ENCODE results near the gene SCARF1.
"Not testable (repeated sequence)": the region's sequence is repeated elsewhere in the genome, so short reads cannot be mapped to it uniquely, and the experiment has no call there.

The SCARF1 gene

DNA sequence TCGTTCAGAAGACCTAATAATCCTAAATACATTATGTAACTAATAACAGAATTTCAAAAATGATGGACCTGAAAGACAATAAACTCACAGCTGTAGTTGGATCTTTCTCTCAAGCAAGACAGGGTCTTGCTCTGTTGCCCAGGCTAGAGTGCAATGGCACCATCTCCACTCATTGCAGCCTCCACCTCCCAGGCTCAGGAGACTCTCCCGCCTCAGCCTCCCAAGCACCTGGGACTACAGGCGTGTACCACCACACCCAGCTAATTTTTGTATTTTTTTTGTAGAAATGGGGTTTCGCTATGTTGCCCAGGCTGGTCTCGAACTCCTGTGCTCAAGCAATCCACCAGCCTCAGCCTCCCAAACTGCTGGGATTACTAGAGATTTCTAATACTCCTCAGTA, 18.4 kb upstream of the SCARF1 start:
- peaks cover 75% of the 10 kb centered on the region for H3K36me3 ChIP-seq (ENCODE audit: control insufficient read depth, insufficient read depth, low read length, severe bottlenecking)

GRCh38 chr17:1661045-1661444, 15.5 kb upstream of the SCARF1 start:
- Histone ChIP-seq H3K4me1 (ENCODE audit: control insufficient read depth, insufficient read depth, low read length) (peaks cover under 1% of the 10 kb centered on the region), H3K9me3 (ENCODE audit: control insufficient read depth, low read length) (no peaks in the 10 kb centered on the region), H3K9ac (ENCODE audit: low read length) (no peak overlapping the region), H3K4me3 (ENCODE audit: low read length) (no peak overlapping the region), H3K27me3 (replicated peaks; ENCODE audit: control insufficient read depth, insufficient read depth, low read length) (no peaks in the 10 kb centered on the region), H3K36me3 (ENCODE audit: control insufficient read depth, insufficient read depth, low read length, severe bottlenecking) (peaks cover 89% of the 10 kb centered on the region)
- no peak for DNase-seq (ENCODE audit: low read depth)

More for the DNA sequence above, 18.4 kb upstream of the SCARF1 start:
- not testable (repeated sequence) for H3K9me3 ChIP-seq (ENCODE audit: control insufficient read depth, low read length); DNase-seq (ENCODE audit: low read depth); H3K27me3 ChIP-seq (replicated peaks; ENCODE audit: control insufficient read depth, insufficient read depth, low read length); H3K9ac ChIP-seq (ENCODE audit: low read length); H3K4me3 ChIP-seq (ENCODE audit: low read length)
- H3K4me1 ChIP-seq (ENCODE audit: control insufficient read depth, insufficient read depth, low read length), result peaks cover 27% of the 10 kb centered on the region

DNA sequence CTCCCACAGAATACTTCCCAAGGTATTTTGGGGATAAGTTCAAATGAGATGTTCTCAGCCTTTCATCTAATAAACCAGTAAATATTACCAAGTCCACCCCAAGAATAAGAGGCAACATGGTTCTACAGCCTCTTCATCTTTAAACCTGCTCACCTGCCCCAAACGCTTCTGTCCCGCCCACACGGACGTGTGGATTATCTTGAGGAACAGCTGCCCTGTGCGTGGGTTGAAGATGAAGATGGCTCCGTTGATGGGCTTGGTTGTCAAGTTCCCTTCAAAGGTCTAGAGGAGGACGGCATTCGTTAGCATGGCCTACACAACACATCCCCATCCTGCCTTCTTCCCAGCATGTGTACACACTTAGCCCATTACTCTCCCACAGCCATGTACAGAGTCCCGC, 12.6 kb upstream of the SCARF1 start:
- no peak for DNase-seq (ENCODE audit: low read depth)
- Histone ChIP-seq H3K4me3 (ENCODE audit: low read length) (no peak overlapping the region), H3K4me1 (ENCODE audit: control insufficient read depth, insufficient read depth, low read length) (no peaks in the 10 kb centered on the region), H3K27me3 (replicated peaks; ENCODE audit: control insufficient read depth, insufficient read depth, low read length) (no peaks in the 10 kb centered on the region), H3K9me3 (ENCODE audit: control insufficient read depth, low read length) (no peaks in the 10 kb centered on the region), H3K36me3 (ENCODE audit: control insufficient read depth, insufficient read depth, low read length, severe bottlenecking) (peaks cover 89% of the 10 kb centered on the region), H3K9ac (ENCODE audit: low read length) (no peak overlapping the region)

GRCh38 chr17:1653735-1654134, 8.2 kb upstream of the SCARF1 start:
- no peak for DNase-seq (ENCODE audit: low read depth)
- no peaks in the 10 kb centered on the region for H3K9me3 ChIP-seq (ENCODE audit: control insufficient read depth, low read length)
- peaks cover 11% of the 10 kb centered on the region for H3K4me1 ChIP-seq (ENCODE audit: control insufficient read depth, insufficient read depth, low read length)
- H3K4me3 ChIP-seq (ENCODE audit: low read length), result no peak overlapping the region
- H3K36me3 ChIP-seq (ENCODE audit: control insufficient read depth, insufficient read depth, low read length, severe bottlenecking), result peaks cover 79% of the 10 kb centered on the region
- H3K9ac ChIP-seq (ENCODE audit: low read length), result no peak overlapping the region
- H3K27me3 ChIP-seq (replicated peaks; ENCODE audit: control insufficient read depth, insufficient read depth, low read length), result no peaks in the 10 kb centered on the region

DNA sequence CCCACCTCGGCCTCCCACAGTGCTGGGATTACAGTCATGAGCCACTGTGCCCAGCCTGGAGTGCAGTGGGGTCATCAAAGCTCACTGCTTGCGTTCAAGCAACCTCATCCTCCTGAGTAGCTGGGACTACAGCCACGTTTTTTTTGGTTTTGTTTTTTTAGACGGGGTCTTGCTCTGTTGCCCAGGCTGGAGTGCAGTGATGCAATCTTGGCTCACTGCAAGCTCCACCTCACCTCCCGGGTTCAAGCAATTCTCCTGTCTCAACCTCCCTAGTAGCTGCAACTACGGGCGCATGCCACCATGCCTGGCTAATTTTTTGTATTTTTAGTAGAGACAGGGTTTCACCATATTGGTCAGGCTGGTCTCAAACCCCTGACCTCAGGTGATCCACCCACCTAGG, 7.3 kb upstream of the SCARF1 start:
- not testable (repeated sequence) for H3K9me3 ChIP-seq (ENCODE audit: control insufficient read depth, low read length); H3K27me3 ChIP-seq (replicated peaks; ENCODE audit: control insufficient read depth, insufficient read depth, low read length); H3K9ac ChIP-seq (ENCODE audit: low read length); H3K4me3 ChIP-seq (ENCODE audit: low read length); DNase-seq (ENCODE audit: low read depth)
- Histone ChIP-seq H3K4me1 (ENCODE audit: control insufficient read depth, insufficient read depth, low read length) (peaks cover 18% of the 10 kb centered on the region), H3K36me3 (ENCODE audit: control insufficient read depth, insufficient read depth, low read length, severe bottlenecking) (peaks cover 70% of the 10 kb centered on the region)

GRCh38 chr17:1651559-1651844, 6.0 kb upstream of the SCARF1 start:
- Histone ChIP-seq H3K36me3 (ENCODE audit: control insufficient read depth, insufficient read depth, low read length, severe bottlenecking) (peaks cover 68% of the 10 kb centered on the region), H3K9me3 (ENCODE audit: control insufficient read depth, low read length) (no peaks in the 10 kb centered on the region), H3K4me3 (ENCODE audit: low read length) (no peak overlapping the region), H3K27me3 (replicated peaks; ENCODE audit: control insufficient read depth, insufficient read depth, low read length) (no peaks in the 10 kb centered on the region), H3K4me1 (ENCODE audit: control insufficient read depth, insufficient read depth, low read length) (peaks cover 23% of the 10 kb centered on the region), H3K9ac (ENCODE audit: low read length) (no peak overlapping the region)
- no peak for DNase-seq (ENCODE audit: low read depth)

GRCh38 chr17:1650731-1651558, 5.4 kb upstream of the SCARF1 start:
- Histone ChIP-seq H3K4me3 (ENCODE audit: low read length) (no peak overlapping the region), H3K9me3 (ENCODE audit: control insufficient read depth, low read length) (no peaks in the 10 kb centered on the region), H3K36me3 (ENCODE audit: control insufficient read depth, insufficient read depth, low read length, severe bottlenecking) (peaks cover 68% of the 10 kb centered on the region), H3K27me3 (replicated peaks; ENCODE audit: control insufficient read depth, insufficient read depth, low read length) (no peaks in the 10 kb centered on the region), H3K4me1 (ENCODE audit: control insufficient read depth, insufficient read depth, low read length) (peaks cover 23% of the 10 kb centered on the region), H3K9ac (ENCODE audit: low read length) (peak overlapping the region; percentile 91)
- DNase-seq (ENCODE audit: low read depth), result no peak

GRCh38 chr17:1649844-1650501, 4.4 kb upstream of the SCARF1 start, which contains the start of gene RILP:
RILP (minus strand) TSS chr17:1649866; CDS start chr17:1649804, 62 bp downstream.
- Histone ChIP-seq H3K27me3 (replicated peaks; ENCODE audit: control insufficient read depth, insufficient read depth, low read length) (no peaks in the 10 kb centered on the region), H3K36me3 (ENCODE audit: control insufficient read depth, insufficient read depth, low read length, severe bottlenecking) (peaks cover 65% of the 10 kb centered on the region), H3K9me3 (ENCODE audit: control insufficient read depth, low read length) (no peaks in the 10 kb centered on the region), H3K9ac (ENCODE audit: low read length) (peak within 1 kb of the TSS; percentile 91), H3K4me1 (ENCODE audit: control insufficient read depth, insufficient read depth, low read length) (peaks cover 23% of the 10 kb centered on the region), H3K4me3 (ENCODE audit: low read length) (peak within 1 kb of the TSS; percentile 82)
- DNase-seq (ENCODE audit: low read depth), result no peak

DNA sequence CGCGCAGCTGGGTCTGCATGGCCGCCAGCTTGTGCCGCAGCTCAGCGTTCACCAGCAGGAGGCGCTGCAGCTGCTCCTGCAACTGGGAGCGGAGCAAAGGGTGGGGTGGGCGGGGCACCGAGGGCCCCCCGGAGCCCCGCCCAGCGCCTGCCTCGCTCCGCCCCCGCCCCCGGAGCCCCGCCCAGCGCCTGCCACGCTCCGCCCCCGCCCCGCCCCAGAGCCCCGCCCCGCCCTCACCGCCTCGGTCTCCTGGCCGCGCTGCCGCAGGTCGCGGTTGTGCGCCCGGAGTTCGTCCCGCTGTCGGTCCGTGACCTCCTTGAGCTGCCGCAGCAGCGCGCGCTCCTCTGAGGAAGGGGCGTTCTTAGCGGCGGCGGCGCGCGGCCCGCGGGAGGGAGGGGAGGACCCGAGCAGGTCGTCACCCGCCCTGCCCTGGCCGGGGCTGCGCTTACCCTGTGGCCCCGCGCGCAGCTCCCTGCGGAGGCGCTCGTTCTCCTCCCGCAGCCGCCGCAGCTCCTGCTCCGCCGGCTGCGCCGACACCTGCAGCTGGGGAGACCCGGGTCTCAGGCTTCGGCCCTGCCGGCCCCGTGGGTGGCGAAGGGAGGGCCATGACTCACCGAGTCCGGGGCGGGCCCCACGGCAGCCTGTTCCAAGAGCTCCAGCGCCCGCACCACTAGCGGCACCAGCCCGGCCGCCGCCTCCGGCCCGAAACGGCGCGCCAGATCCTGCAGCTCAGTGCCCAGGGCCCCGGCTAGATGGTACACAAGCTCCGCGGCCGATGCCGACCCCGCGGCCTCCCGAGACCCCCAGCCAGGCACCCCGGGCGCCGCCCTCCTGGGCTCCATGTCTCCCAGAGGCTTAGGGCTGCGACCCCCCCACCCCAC, 3.7 kb upstream of the SCARF1 start:
- Histone ChIP-seq H3K36me3 (ENCODE audit: control insufficient read depth, insufficient read depth, low read length, severe bottlenecking) (peaks cover 57% of the 10 kb centered on the region), H3K27me3 (replicated peaks; ENCODE audit: control insufficient read depth, insufficient read depth, low read length) (no peaks in the 10 kb centered on the region), H3K4me3 (ENCODE audit: low read length) (peak overlapping the region; percentile 82), H3K9me3 (ENCODE audit: control insufficient read depth, low read length) (no peaks in the 10 kb centered on the region), H3K4me1 (ENCODE audit: control insufficient read depth, insufficient read depth, low read length) (peaks cover 24% of the 10 kb centered on the region), H3K9ac (ENCODE audit: low read length) (peak overlapping the region; percentile 91)
- peak; percentile 98 for DNase-seq (ENCODE audit: low read depth)

DNA sequence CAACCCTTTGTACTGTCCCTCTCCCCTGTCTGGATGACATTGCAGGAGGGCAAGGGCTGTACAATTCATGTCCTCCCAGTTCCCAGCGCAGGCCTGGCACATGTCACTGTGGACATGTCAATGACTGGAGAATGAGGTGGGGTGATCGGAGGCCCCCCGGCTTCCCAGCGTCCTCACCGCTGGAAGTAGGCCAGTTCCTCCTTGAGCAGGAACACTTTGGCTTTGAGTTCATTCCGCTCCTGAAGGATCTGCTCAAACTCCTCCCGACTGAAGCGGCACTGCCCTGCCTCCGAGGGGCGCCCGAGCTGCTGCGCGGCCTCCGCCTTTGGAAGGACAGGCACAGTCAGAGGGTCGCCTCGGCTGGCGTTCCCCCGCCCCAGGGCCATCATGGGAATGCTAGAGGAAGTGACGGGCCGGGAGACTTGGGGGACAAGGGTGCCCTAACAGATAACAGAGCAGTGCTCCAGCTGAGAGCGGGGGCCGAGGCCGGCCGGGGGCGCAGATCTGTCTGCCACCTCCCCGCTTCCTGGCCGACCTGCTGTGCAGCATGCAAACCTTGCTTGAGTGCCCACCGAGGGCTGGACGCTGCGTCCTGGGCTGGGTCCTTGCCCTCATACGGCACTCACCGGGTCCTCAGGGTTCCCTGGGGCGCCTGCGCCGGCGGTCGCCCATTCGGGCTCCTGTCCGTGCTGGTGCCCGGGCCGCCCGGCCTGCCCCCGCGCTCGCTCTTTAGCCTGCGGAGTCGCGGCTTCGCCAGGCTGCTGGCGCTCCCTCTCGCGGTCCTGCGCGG, 2.8 kb upstream of the SCARF1 start:
- DNase-seq (ENCODE audit: low read depth), result no peak
- no peaks in the 10 kb centered on the region for H3K27me3 ChIP-seq (replicated peaks; ENCODE audit: control insufficient read depth, insufficient read depth, low read length)
- H3K36me3 ChIP-seq (ENCODE audit: control insufficient read depth, insufficient read depth, low read length, severe bottlenecking), result peaks cover 49% of the 10 kb centered on the region
- no peaks in the 10 kb centered on the region for H3K9me3 ChIP-seq (ENCODE audit: control insufficient read depth, low read length)
- peak overlapping the region; percentile 82 for H3K4me3 ChIP-seq (ENCODE audit: low read length)
- peaks cover 29% of the 10 kb centered on the region for H3K4me1 ChIP-seq (ENCODE audit: control insufficient read depth, insufficient read depth, low read length)
- H3K9ac ChIP-seq (ENCODE audit: low read length), result peak overlapping the region; percentile 84

All from adipocyte (in vitro differentiated cells).